Small intestine (tissue), 7 donors: ENCODE data around the gene KLHDC4. TPM values are rescaled to one million over a fixed set of nuclear protein-coding genes. Genes with fewer than 3 reads are reported as not detected.
"Not testable (repeated sequence)": the region's sequence is repeated elsewhere in the genome, so short reads cannot be mapped to it uniquely, and the experiment has no call there.

Experiments
- DNase-seq, 2 donors: peaks; one replicate each; pipeline versions ENCODE4 v3.0.0 to v3.0.0-alpha.2; 2013
- FAIRE-seq: peaks from 2 replicates; lab custom pipeline; 2012; peaks lifted over from hg19 to GRCh38; lab: Jason Lieb, UNC
- H3K27ac ChIP-seq, 3 donors: one replicate each; pipeline ENCODE4 v1.5.1; 2013; ENCODE audit warnings: low read length in 2 of 3, mild to moderate bottlenecking in 2 of 3, control low read depth in 1 of 3, inconsistent platforms in 1 of 3, low read depth in 1 of 3, moderate library complexity in 1 of 3
- H3K27me3 ChIP-seq, 3 donors: one replicate each; pipeline ENCODE4 v1.6.1; 2013; ENCODE audit warnings: low read length in 3 of 3, inconsistent platforms in 1 of 3; ENCODE audit not compliant: control insufficient read depth in 3 of 3, insufficient read depth in 3 of 3
- H3K36me3 ChIP-seq, 3 donors: one replicate each; pipeline ENCODE4 v1.6.1; 2013; ENCODE audit warnings: low read length in 3 of 3, inconsistent platforms in 1 of 3, low read depth in 1 of 3, mild to moderate bottlenecking in 1 of 3, moderate library complexity in 1 of 3; ENCODE audit not compliant: control insufficient read depth in 3 of 3, insufficient read depth in 2 of 3
- H3K4me1 ChIP-seq, 3 donors: one replicate each; pipeline ENCODE4 v1.6.1; 2013; ENCODE audit warnings: low read length in 2 of 3, inconsistent platforms in 1 of 3, low read depth in 1 of 3, mild to moderate bottlenecking in 1 of 3, moderate library complexity in 1 of 3; ENCODE audit not compliant: control insufficient read depth in 3 of 3, insufficient read depth in 2 of 3
- H3K4me3 ChIP-seq, 3 donors: one replicate each; pipeline ENCODE4 v1.5.1; 2013; ENCODE audit warnings: low read length in 3 of 3, control low read depth in 1 of 3, inconsistent platforms in 1 of 3, low read depth in 1 of 3, mild to moderate bottlenecking in 1 of 3, moderate library complexity in 1 of 3
- H3K9me3 ChIP-seq, 2 donors: one replicate each; pipeline ENCODE4 v1.6.1; 2013; ENCODE audit warnings: low read depth in 1 of 2, low read length in 1 of 2; ENCODE audit not compliant: control insufficient read depth in 2 of 2, insufficient read depth in 1 of 2
- WGBS, 3 donors: extraction: QIAGEN DNeasy Blood & Tissue Kit; methylation state at CpG; one replicate each; pipeline ENCODE4 v1.1.7; 2013; 5-methylcytosine and 5-hydroxymethylcytosine counted together
- polyA plus RNA-seq, 4 donors: library from polyadenylated mRNA; stranded (reverse) in 3 of 4; unstranded in 1 of 4; fragments of 200-250 nt in 3 of 4; fragments of 120-200 nt in 1 of 4; gene quantifications; one replicate each; pipeline versions ENCODE4 v1.2.1 to v1.2.3, GENCODE V29; 2013
- donor health status: healthy with polysubstance abuse.
- donor health status: control.
- donor health status: control.
- donor health status: Bipolar disorder and iron deficiency.
- donor health status: healthy.

The KLHDC4 gene
- polyA plus RNA-seq, 4 donors = 25.9 to 35.1 (median 29.9) TPM

GRCh38 chr16:87791295-87792204, 25.8 kb upstream of the KLHDC4 start:
- H3K4me1 ChIP-seq = peaks cover 0 to 11% (median 1%) of the 10 kb centered on the region in 3 donors
- H3K27me3 ChIP-seq = peaks cover 0 to 4% (median 0%) of the 10 kb centered on the region in 3 donors
- no peak overlapping the region for H3K4me3 ChIP-seq
- no peak for DNase-seq
- FAIRE-seq = no peak
- no peak overlapping the region for H3K27ac ChIP-seq
- no peaks in the 10 kb centered on the region for H3K36me3 ChIP-seq
- H3K9me3 ChIP-seq = no peaks in the 10 kb centered on the region
- 79 to 91% (median 87%) methylated on average over 27 to 32 of the region's 32 CpGs for WGBS, 3 donors

GRCh38 chr16:87790292-87791100, 24.7 kb upstream of the KLHDC4 start:
- Histone ChIP-seq H3K4me3 (no peak overlapping the region), H3K36me3 (no peaks in the 10 kb centered on the region), H3K4me1 (peaks cover 0 to 11% (median 1%) of the 10 kb centered on the region in 3 donors), H3K9me3 (no peaks in the 10 kb centered on the region), H3K27me3 (peaks cover 0 to 4% (median 0%) of the 10 kb centered on the region in 3 donors), H3K27ac (no peak overlapping the region)
- DNase-seq (peak in 1 of 2 donors; percentile 43), FAIRE-seq (no peak)
- WGBS, 3 donors = 55 to 74% (median 61%) methylated on average over 17 of the region's 17 CpGs

GRCh38 chr16:87789437-87790291, 23.9 kb upstream of the KLHDC4 start:
- H3K9me3 ChIP-seq = no peaks in the 10 kb centered on the region
- no peak overlapping the region for H3K4me3 ChIP-seq
- no peaks in the 10 kb centered on the region for H3K36me3 ChIP-seq
- no peaks in the 10 kb centered on the region for H3K27me3 ChIP-seq
- FAIRE-seq (no peak), DNase-seq (peak; percentile 84 to 85)
- H3K27ac ChIP-seq = peak overlapping the region in 1 of 3 donors; percentile 79
- peaks cover 0 to 16% (median 1%) of the 10 kb centered on the region in 3 donors for H3K4me1 ChIP-seq
- WGBS, 3 donors = 68 to 80% (median 73%) methylated on average over 20 of the region's 20 CpGs

GRCh38 chr16:87788730-87789436, 23.1 kb upstream of the KLHDC4 start:
- H3K4me1 ChIP-seq = peaks cover 0 to 16% (median 1%) of the 10 kb centered on the region in 3 donors
- H3K27ac ChIP-seq = peak overlapping the region in 1 of 3 donors; percentile 79
- 84 to 86% (median 84%) methylated on average over 10 of the region's 10 CpGs for WGBS, 3 donors
- H3K4me3 ChIP-seq, H3K9me3 ChIP-seq, H3K36me3 ChIP-seq, H3K27me3 ChIP-seq, DNase-seq, FAIRE-seq: not testable (repeated sequence)

GRCh38 chr16:87787451-87788091, 21.8 kb upstream of the KLHDC4 start:
- H3K36me3 ChIP-seq, H3K27ac ChIP-seq, FAIRE-seq, H3K27me3 ChIP-seq, H3K4me3 ChIP-seq, DNase-seq, H3K9me3 ChIP-seq: not testable (repeated sequence)
- whole genome bisulfite sequencing, 3 donors = 93 to 98% (median 97%) methylated on average over 2 of the region's 2 CpGs
- peaks cover 0 to 16% (median 1%) of the 10 kb centered on the region in 3 donors for H3K4me1 ChIP-seq

- no peak overlapping the region for H3K4me3 ChIP-seq
- no peak overlapping the region for H3K27ac ChIP-seq
- H3K4me1 ChIP-seq = peaks cover 0 to 14% (median 2%) of the 10 kb centered on the region in 3 donors
- H3K36me3 ChIP-seq = no peaks in the 10 kb centered on the region
- H3K9me3 ChIP-seq = no peaks in the 10 kb centered on the region
- no peak for FAIRE-seq
- peak in 1 of 2 donors; percentile 53 for DNase-seq
- H3K27me3 ChIP-seq = no peaks in the 10 kb centered on the region
- WGBS, 3 donors = 57 to 65% (median 57%) methylated on average over 10 of the region's 10 CpGs
These were observed 19.0 kb upstream of the KLHDC4 start for GRCh38 chr16:87784812-87785211.

- peaks cover 2 to 21% (median 4%) of the 10 kb centered on the region in 3 donors for H3K4me1 ChIP-seq
- no peak overlapping the region for H3K4me3 ChIP-seq
- FAIRE-seq (no peak), DNase-seq (no peak)
- no peak overlapping the region for H3K27ac ChIP-seq
- H3K27me3 ChIP-seq = no peaks in the 10 kb centered on the region
- H3K36me3 ChIP-seq = no peaks in the 10 kb centered on the region
- 78 to 97% (median 82%) methylated on average over 4 of the region's 4 CpGs for WGBS, 3 donors
- H3K9me3 ChIP-seq = no peaks in the 10 kb centered on the region
These were observed 16.2 kb upstream of the KLHDC4 start for GRCh38 chr16:87782033-87782432.
